GM12878 (cell line): Measurements from ENCODE around the gene USP14. TPM values are rescaled to one million over a fixed set of nuclear protein-coding genes. Genes with fewer than 3 reads are reported as not detected.

Experiments
- ATAC-seq: fragments of 200-7000 bp; cut with Tn5 transposase; 3 replicates; pipeline ENCODE4 v1.9.1; 2020; ENCODE audit warnings: mild to moderate bottlenecking, moderate library complexity
- BruUV-seq: library from RNA; stranded (reverse); fragments of 400-500 nt; replicated peaks from 2 replicates; lab custom pipeline; 2021; lab: Mats Ljungman, UMichigan
- CTCF ChIA-PET: fragments of 300-600 bp; sonication (Branson Sonifier 250); formaldehyde crosslinking; extraction: SDS; loops from one replicate; lab custom pipeline; 2021; ENCODE audit warnings: inconsistent platforms; lab: Yijun Ruan, JAX
- POLR2A ChIA-PET: fragments of 350-600 bp; formaldehyde crosslinking; extraction: SDS; loops from one replicate; lab custom pipeline; 2021; ENCODE audit warnings: inconsistent platforms; lab: Charles Lee
- RAD21 ChIA-PET: fragments of 300-600 bp; sonication (Branson Sonifier 250); formaldehyde crosslinking; loops from one replicate; lab custom pipeline; 2023; ENCODE audit warnings: antibody characterized with exemption; ENCODE audit not compliant: unreplicated experiment; lab: Charles Lee
- SMC1A ChIA-PET: fragments of 300-600 bp; sonication (Branson Sonifier 250); formaldehyde crosslinking; loops from one replicate; lab custom pipeline; 2023; ENCODE audit not compliant: unreplicated experiment, uncharacterized antibody; lab: Charles Lee
- DNase-seq: peaks from one replicate; pipeline ENCODE4 v3.0.0-alpha.2; 2011; ENCODE audit warnings: low read depth, low spot score
- FAIRE-seq: peaks from 3 replicates; lab custom pipeline; 2011; peaks lifted over from hg19 to GRCh38; lab: Jason Lieb, UNC
- H2AFZ ChIP-seq: 2 replicates; pipeline ENCODE4 v1.6.0; 2011; ENCODE audit warnings: low read depth, low read length, control low read depth; ENCODE audit not compliant: control insufficient read depth
- H3K27ac ChIP-seq: 2 replicates; pipeline ENCODE4 v1.5.1; 2011; ENCODE audit warnings: control low read depth; ENCODE audit not compliant: control insufficient read depth, insufficient read depth
- H3K27me3 ChIP-seq, 2 experiments: replicated peaks in 1 of 2; 2 replicates each; pipeline versions ENCODE4 v1.6.0 to v1.6.1; 2011; ENCODE audit warnings: low read length in 1 of 2; ENCODE audit not compliant: control insufficient read depth in 2 of 2, insufficient read depth in 2 of 2
- H3K36me3 ChIP-seq, 2 experiments: 2 replicates each; pipeline ENCODE4 v1.5.1; 2011; ENCODE audit warnings: low read length in 1 of 2; ENCODE audit not compliant: control insufficient read depth in 2 of 2, insufficient read depth in 2 of 2
- H3K4me1 ChIP-seq: 2 replicates; pipeline ENCODE4 v1.6.1; 2011; ENCODE audit warnings: mild to moderate bottlenecking, low read length, moderate library complexity, mixed read lengths; ENCODE audit not compliant: control insufficient read depth, insufficient read depth
- H3K4me2 ChIP-seq: 2 replicates; pipeline ENCODE4 v1.6.0; 2011; ENCODE audit warnings: control low read depth; ENCODE audit not compliant: control insufficient read depth, insufficient read depth
- H3K4me3 ChIP-seq: fragments of 200-600 bp; sonication (generic); 2 replicates; pipeline ENCODE4 v1.5.1; 2016
- H3K79me2 ChIP-seq: 2 replicates; pipeline ENCODE4 v1.6.0; 2011; ENCODE audit warnings: low read length; ENCODE audit not compliant: control insufficient read depth, insufficient read depth
- H3K9ac ChIP-seq: 2 replicates; pipeline ENCODE4 v1.8.0; 2011; ENCODE audit warnings: low read length, control low read depth, mixed read lengths; ENCODE audit not compliant: control insufficient read depth, insufficient read depth
- H3K9me3 ChIP-seq: replicated peaks from 3 replicates; pipeline ENCODE4 v1.5.1; 2011; ENCODE audit warnings: mild to moderate bottlenecking, low read length; ENCODE audit not compliant: control insufficient read depth, insufficient read depth
- H4K20me1 ChIP-seq: 2 replicates; pipeline ENCODE4 v1.6.0; 2011; ENCODE audit not compliant: control insufficient read depth, insufficient read depth
- CREM ChIP-seq: IDR thresholded peaks from 2 replicates; pipeline ENCODE4 v1.6.1; 2014; ENCODE audit warnings: antibody characterized with exemption, low read depth
- NFYB ChIP-seq: IDR thresholded peaks from 2 replicates; pipeline ENCODE4 v1.6.1; 2011; ENCODE audit warnings: low read depth, mild to moderate bottlenecking, low read length, improper control_type of control experiment, moderate library complexity; ENCODE audit not compliant: insufficient read depth
- NR2F1 ChIP-seq: fragments of 450-650 bp; conservative IDR thresholded peaks from 2 replicates; pipeline ENCODE4 v1.6.1; 2017; ENCODE audit warnings: mild to moderate bottlenecking
- STAT1 ChIP-seq: fragments of 450-650 bp; conservative IDR thresholded peaks from 2 replicates; pipeline ENCODE4 v1.6.1; 2014; ENCODE audit warnings: antibody characterized with exemption, mild to moderate bottlenecking
- WGBS: methylation state at CpG from one replicate; pipeline ENCODE4 v1.1.6; 2016; ENCODE audit warnings: low lambda C conversion rate; ENCODE audit not compliant: insufficient replicate concordance, insufficient coverage; ENCODE audit errors: missing lambda C conversion rate; 5-methylcytosine and 5-hydroxymethylcytosine counted together
- in situ Hi-C: fragments of 300-500 bp; cut with MboI; formaldehyde crosslinking; loops from 9 replicates; pipeline ENCODE4 v1.14.3; 2018; ENCODE audit warnings: mixed read lengths
- intact Hi-C: fragments of 100-400 bp; cut with micrococcal nuclease; formaldehyde crosslinking; loops from one replicate; pipeline ENCODE4 v1.14.2; 2022; ENCODE audit not compliant: unreplicated experiment
- polyA plus RNA-seq, 11 experiments: library from polyadenylated mRNA; depleted of rRNA in 4 of 11; unstranded in 6 of 11; stranded (reverse) in 5 of 11; fragments of >200 nt; fragmentation: Nextera tagmentation in 4 of 11; fragmentation: Illumina TruSeq in 1 of 11; extraction: Ambion mirVana in 4 of 11; extraction: Trizol in 1 of 11; gene quantifications; 1 replicate in 1 of 11; 2 replicates in 10 of 11; pipeline versions ENCODE4 v1.2.1 to v1.2.3, GENCODE V29; 2011 to 2016; ENCODE audit warnings: inconsistent platforms in 2 of 11, missing spikeins in 2 of 11, low read depth in 1 of 11
- total RNA-seq, 4 experiments: library from RNA; depleted of rRNA in 3 of 4; stranded (reverse); fragments of >200 nt in 3 of 4; fragmentation: Illumina TruSeq in 1 of 4; extraction: Trizol in 1 of 4; gene quantifications; 2 replicates each; pipeline versions ENCODE4 v1.2.1 to v1.2.3, GENCODE V29; 2013 to 2021

Gene USP14
- total and polyA plus RNA-seq, 10 of the 15 experiments (the other 5 are each of a cell fraction or from before 2014, with no cell fraction given) = 14.3 to 127 (median 29.6) TPM

GRCh38 chr18:245282-245847 lies 87.0 kb downstream of the USP14 start:
- Histone ChIP-seq H3K79me2 (no peaks in the 10 kb centered on the region), H3K4me2 (no peak overlapping the region), H3K36me3 (peaks cover 2 to 3% of the 10 kb centered on the region in 2 experiments; a peak in 3 of 4 replicates), H3K4me3 (no peak overlapping the region), H3K9me3 (no peaks in the 10 kb centered on the region), H3K4me1 (no peaks in the 10 kb centered on the region), H4K20me1 (no peaks in the 10 kb centered on the region), H3K27ac (no peak overlapping the region), H3K27me3 (no peaks in the 10 kb centered on the region), H2AFZ (no peak overlapping the region), H3K9ac (no peak overlapping the region)
- in situ Hi-C loops (no loop called here), intact Hi-C loops (no loop called here)
- RAD21 ChIA-PET = no interaction called here
- no peak for FAIRE-seq
- 93% methylated on average over 2 of the region's 2 CpGs for WGBS
- TF ChIP-seq STAT1 = no peak
- SMC1A ChIA-PET = interaction anchor here (1.2 kb wide), 1 partner anchor 9 kb away, joined by 3 read pairs; no protein-coding TSS in a partner anchor
- no TSS peak for BruUV-seq
- no peak for ATAC-seq
- POLR2A ChIA-PET = no interaction called here
- CTCF ChIA-PET = no interaction called here
- DNase-seq = no peak

- no peak overlapping the region for H2AFZ ChIP-seq
- ATAC-seq = no peak
- no peak overlapping the region for H3K27ac ChIP-seq
- ChIA-PET CTCF (interaction anchor here (0.8 to 1.2 kb wide), 3 partner anchors 17 to 368 kb away, joined by 3 to 4 read pairs (median 3); partner anchors contain the start of gene THOC1), POLR2A (no interaction called here), SMC1A (interaction anchor here (1.0 to 1.4 kb wide), 3 partner anchors 14 to 20 kb away, joined by 3 to 6 read pairs (median 6); partner anchors contain the start of gene THOC1), RAD21 (interaction anchor here (1.7 kb wide), 1 partner anchor 367 kb away, joined by 3 read pairs; no protein-coding TSS in a partner anchor)
- no peaks in the 10 kb centered on the region for H3K27me3 ChIP-seq
- H3K79me2 ChIP-seq = no peaks in the 10 kb centered on the region
- no peak overlapping the region for H3K4me2 ChIP-seq
- intact Hi-C loops (no loop called here), in situ Hi-C loops (no loop called here)
- H3K4me1 ChIP-seq = no peaks in the 10 kb centered on the region
- no peak for DNase-seq
- FAIRE-seq = no peak
- H3K9me3 ChIP-seq = no peaks in the 10 kb centered on the region
- no peak overlapping the region for H3K9ac ChIP-seq
- 87% methylated on average over 4 of the region's 4 CpGs for WGBS
- BruUV-seq = no TSS peak
- TF ChIP-seq NR2F1 (no peak), CREM (no peak), NFYB (peak; percentile 44; the same call in 1 of the 2 replicates)
- peaks cover 4 to 16% of the 10 kb centered on the region in 2 experiments for H3K36me3 ChIP-seq
- H3K4me3 ChIP-seq = no peak overlapping the region
- H4K20me1 ChIP-seq = no peaks in the 10 kb centered on the region
These were observed 89.7 kb downstream of the USP14 start for GRCh38 chr18:248053-248452.
